ENCODE measurements around the gene OR9G4. TPM values are rescaled to one million over a fixed set of nuclear protein-coding genes. Genes with fewer than 3 reads are reported as not detected.
A peak's percentile ranks its signal among the peaks of the same experiment; 100 is the strongest.

OR9G4 gene
- total RNA-seq, 1 donor from 2014 or later, result not detected

DNA sequence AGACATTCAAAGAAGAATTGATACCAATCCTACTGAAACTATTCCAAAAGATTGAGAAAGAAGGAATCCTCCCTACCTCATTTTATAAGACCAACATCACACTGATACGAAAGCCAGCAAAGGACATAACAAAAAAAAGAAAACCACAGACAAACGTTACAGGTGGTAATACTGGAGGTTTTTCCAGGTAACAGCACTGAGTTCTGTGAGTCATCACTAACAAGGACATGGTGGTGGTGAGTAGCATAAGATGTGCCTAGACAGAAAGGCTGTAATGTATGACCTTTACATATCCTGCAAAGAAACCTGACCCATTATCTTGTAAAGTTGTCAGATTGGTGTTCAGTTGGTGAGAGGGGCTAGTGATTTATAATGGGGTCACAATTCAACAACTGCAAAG is 34.3 kb downstream of the OR9G4 start:
- Histone ChIP-seq H3K4me3 (no peak overlapping the region), H3K36me3 (no peaks in the 10 kb centered on the region), H3K9me3 (no peaks in the 10 kb centered on the region), H3K27ac (no peak overlapping the region), H3K27me3 (ENCODE audit: low read depth) (no peaks in the 10 kb centered on the region), H3K4me1 (no peaks in the 10 kb centered on the region)
- ATAC-seq, result no peak
- no peak for DNase-seq
- TF ChIP-seq, protein P1, sequence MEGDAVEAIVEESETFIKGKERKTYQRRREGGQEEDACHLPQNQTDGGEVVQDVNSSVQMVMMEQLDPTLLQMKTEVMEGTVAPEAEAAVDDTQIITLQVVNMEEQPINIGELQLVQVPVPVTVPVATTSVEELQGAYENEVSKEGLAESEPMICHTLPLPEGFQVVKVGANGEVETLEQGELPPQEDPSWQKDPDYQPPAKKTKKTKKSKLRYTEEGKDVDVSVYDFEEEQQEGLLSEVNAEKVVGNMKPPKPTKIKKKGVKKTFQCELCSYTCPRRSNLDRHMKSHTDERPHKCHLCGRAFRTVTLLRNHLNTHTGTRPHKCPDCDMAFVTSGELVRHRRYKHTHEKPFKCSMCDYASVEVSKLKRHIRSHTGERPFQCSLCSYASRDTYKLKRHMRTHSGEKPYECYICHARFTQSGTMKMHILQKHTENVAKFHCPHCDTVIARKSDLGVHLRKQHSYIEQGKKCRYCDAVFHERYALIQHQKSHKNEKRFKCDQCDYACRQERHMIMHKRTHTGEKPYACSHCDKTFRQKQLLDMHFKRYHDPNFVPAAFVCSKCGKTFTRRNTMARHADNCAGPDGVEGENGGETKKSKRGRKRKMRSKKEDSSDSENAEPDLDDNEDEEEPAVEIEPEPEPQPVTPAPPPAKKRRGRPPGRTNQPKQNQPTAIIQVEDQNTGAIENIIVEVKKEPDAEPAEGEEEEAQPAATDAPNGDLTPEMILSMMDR (IDR thresholded peaks at IDR 0.05), result no peak
- intact Hi-C loops (cut with DNase I), result no loop called here

GRCh38 chr11:56706486-56706885 is 42.0 kb downstream of the OR9G4 start:
- intact Hi-C loops (cut with DNase I), result no loop called here
- Histone ChIP-seq H3K4me1 (no peaks in the 10 kb centered on the region), H3K36me3 (no peaks in the 10 kb centered on the region), H3K27me3 (ENCODE audit: low read depth) (no peaks in the 10 kb centered on the region), H3K27ac (no peak overlapping the region), H3K9me3 (no peaks in the 10 kb centered on the region), H3K4me3 (no peak overlapping the region)
- TF ChIP-seq, protein P1 (IDR thresholded peaks at IDR 0.05), result no peak
- peak in 1 of 2 donors; percentile 11 for ATAC-seq
- DNase-seq, result no peak

DNA sequence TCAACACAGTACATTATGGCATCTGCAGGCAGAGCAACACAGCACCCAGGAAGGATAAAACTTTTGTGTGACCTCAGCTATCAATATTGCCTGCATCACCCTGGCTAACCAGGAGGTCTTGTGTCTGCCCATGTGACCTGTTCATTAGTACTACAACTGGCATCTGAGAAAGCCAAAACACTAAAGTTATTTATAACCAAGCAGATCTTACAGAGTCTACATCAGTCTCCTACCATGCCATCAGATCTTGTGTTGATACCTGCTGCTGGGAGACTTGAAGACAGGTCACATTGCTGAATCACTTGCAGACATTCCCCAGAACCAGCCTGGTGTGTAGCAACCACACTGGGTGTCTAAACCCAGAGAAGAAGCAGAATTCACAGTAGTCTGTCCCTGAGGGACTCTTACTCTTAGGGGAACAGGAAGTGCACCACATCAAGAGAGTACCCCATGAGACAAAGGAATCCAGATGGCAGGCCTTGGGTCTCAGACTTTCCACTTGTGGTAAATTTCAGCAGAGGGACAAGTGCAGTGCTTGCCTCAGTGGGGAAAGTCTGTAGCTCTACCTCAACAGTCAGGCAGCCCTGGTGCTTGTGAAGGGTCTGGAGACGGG is 42.6 kb downstream of the OR9G4 start:
- Histone ChIP-seq H3K27ac (no peak overlapping the region), H3K9me3 (no peaks in the 10 kb centered on the region), H3K4me3 (no peak overlapping the region), H3K4me1 (no peaks in the 10 kb centered on the region), H3K27me3 (ENCODE audit: low read depth) (no peaks in the 10 kb centered on the region), H3K36me3 (no peaks in the 10 kb centered on the region)
- DNase-seq (no peak), ATAC-seq (peak in 1 of 2 donors; percentile 29)
- intact Hi-C loops (cut with DNase I), result no loop called here
- TF ChIP-seq, protein P1 (IDR thresholded peaks at IDR 0.05), result no peak

DNA sequence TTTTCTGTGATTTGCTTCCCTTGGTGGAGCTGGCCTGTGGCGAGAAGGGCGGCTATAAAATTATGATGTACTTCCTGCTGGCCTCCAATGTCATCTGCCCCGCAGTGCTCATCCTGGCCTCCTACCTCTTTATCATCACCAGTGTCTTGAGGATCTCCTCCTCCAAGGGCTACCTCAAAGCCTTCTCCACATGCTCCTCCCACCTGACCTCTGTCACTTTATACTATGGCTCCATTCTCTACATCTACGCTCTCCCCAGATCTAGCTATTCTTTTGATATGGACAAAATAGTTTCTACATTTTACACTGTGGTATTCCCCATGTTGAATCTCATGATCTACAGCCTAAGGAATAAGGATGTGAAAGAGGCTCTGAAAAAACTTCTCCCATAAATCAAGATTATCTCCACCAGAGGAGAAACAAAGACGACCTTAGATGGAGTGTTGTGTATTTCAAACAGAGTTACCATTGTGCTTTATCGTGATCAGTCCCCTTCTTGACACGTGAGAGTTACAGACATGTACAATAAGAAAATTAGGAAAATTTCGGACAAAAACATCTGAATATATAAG is 47.5 kb downstream of the OR9G4 start:
- peak; percentile 31 to 36 for ATAC-seq
- intact Hi-C loops (cut with DNase I), result no loop called here
- TF ChIP-seq, protein P1 (IDR thresholded peaks at IDR 0.05), result no peak

DNA sequence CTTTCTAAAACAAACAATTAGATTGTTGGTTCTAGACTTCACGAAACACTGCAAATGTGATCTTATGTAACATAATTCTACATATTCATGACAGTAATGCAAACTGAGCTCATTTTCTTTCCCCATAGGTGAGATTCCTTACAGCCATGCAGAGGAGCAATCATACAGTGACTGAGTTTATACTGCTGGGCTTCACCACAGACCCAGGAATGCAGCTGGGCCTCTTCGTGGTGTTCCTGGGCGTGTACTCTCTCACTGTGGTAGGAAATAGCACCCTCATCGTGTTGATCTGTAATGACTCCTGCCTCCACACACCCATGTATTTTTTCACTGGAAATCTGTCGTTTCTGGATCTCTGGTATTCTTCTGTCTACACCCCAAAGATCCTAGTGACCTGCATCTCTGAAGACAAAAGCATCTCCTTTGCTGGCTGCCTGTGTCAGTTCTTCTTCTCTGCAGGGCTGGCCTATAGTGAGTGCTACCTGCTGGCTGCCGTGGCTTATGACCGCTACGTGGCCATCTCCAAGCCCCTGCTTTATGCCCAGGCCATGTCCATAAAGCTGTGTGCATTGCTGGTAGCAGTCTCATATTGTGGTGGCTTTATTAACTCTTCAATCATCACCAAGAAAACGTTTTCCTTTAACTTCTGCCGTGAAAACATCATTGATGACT is 48.1 kb downstream of the OR9G4 start:
- Histone ChIP-seq H3K27me3 (ENCODE audit: low read depth) (no peaks in the 10 kb centered on the region), H3K4me3 (no peak overlapping the region), H3K27ac (no peak overlapping the region), H3K36me3 (no peaks in the 10 kb centered on the region), H3K9me3 (no peaks in the 10 kb centered on the region), H3K4me1 (no peaks in the 10 kb centered on the region)
- intact Hi-C loops (cut with DNase I), result no loop called here
- TF ChIP-seq, protein P1 (IDR thresholded peaks at IDR 0.05), result no peak
- ATAC-seq, result peak; percentile 26 to 63
- no peak for DNase-seq

More for the DNA sequence above, 47.5 kb downstream of the OR9G4 start:
- Histone ChIP-seq H3K9me3 (no peaks in the 10 kb centered on the region), H3K36me3 (no peaks in the 10 kb centered on the region), H3K27me3 (ENCODE audit: low read depth) (no peaks in the 10 kb centered on the region), H3K27ac (no peak overlapping the region), H3K4me3 (no peak overlapping the region), H3K4me1 (no peaks in the 10 kb centered on the region)
- no peak for DNase-seq
